HCT116 (cell line): ENCODE results near the gene NEDD4L. TPM values are rescaled to one million over a fixed set of nuclear protein-coding genes. Genes with fewer than 3 reads are reported as not detected.

Experiments used
- ATAC-seq: fragments of 200-7000 bp; cut with Tn5 transposase; 2 replicates; pipeline ENCODE4 v1.9.1; 2020; ENCODE audit warnings: mild to moderate bottlenecking, moderate library complexity
- BruUV-seq: library from RNA; stranded (reverse); fragments of 400-500 nt; replicated peaks from 2 replicates; lab custom pipeline; 2021; lab: Mats Ljungman, UMichigan
- CTCF ChIA-PET: fragments of 300-600 bp; sonication (Branson Sonifier 250); formaldehyde crosslinking; loops from one replicate; lab custom pipeline; 2021; ENCODE audit warnings: antibody characterized with exemption; lab: Charles Lee
- POLR2A ChIA-PET: fragments of 300-600, 350-600 bp; sonication (Branson Sonifier 250); formaldehyde crosslinking; loops from one replicate; lab custom pipeline; 2021; ENCODE audit warnings: antibody characterized with exemption; lab: Charles Lee
- RAD21 ChIA-PET, 2 experiments: fragments of 300-600 bp; sonication (Branson Sonifier 250); formaldehyde crosslinking; loops; one replicate each; lab custom pipeline; 2023; ENCODE audit warnings: low total read pairs in 2 of 2; ENCODE audit not compliant: uncharacterized antibody in 2 of 2, unreplicated experiment in 2 of 2, low non-redundant PET in 1 of 2; lab: Charles Lee
- DNase-seq: peaks from one replicate; pipeline ENCODE4 v3.0.0-alpha.2; 2010; ENCODE audit warnings: low read depth, low spot score
- H2AFZ ChIP-seq: fragments of 200-600 bp; shearing (Covaris generic), sonication (generic); 2 replicates; pipeline ENCODE4 v1.6.1; 2017; ENCODE audit warnings: low read depth, mixed run types, mixed read lengths, antibody characterized with exemption, low read length; ENCODE audit not compliant: poor library complexity, severe bottlenecking
- H3K27ac ChIP-seq: 2 replicates; pipeline ENCODE4 v1.5.1; 2012; ENCODE audit warnings: low read depth, low read length
- H3K27me3 ChIP-seq: fragments of 200-600 bp; sonication (generic); 2 replicates; pipeline ENCODE4 v1.6.1; 2016; ENCODE audit warnings: mixed run types, low read length, mixed read lengths; ENCODE audit not compliant: insufficient read depth
- H3K36me3 ChIP-seq, 2 experiments: fragments of 200-500 bp in 1 of 2; fragments of 200-600 bp in 1 of 2; sonication (Bioruptor generic) in 1 of 2; sonication (generic) in 1 of 2; 2 replicates each; pipeline versions ENCODE4 v1.5.1 to v1.6.1; 2014 to 2016; ENCODE audit warnings: low read length in 2 of 2, inconsistent platforms in 1 of 2, mixed read lengths in 1 of 2, mixed run types in 1 of 2; ENCODE audit not compliant: insufficient read depth in 2 of 2, control insufficient read depth in 1 of 2
- H3K4me1 ChIP-seq, 2 experiments: fragments of 200-600 bp in 1 of 2; sonication (generic) in 1 of 2; 2 replicates each; pipeline versions ENCODE4 v1.5.1 to v1.6.1; 2012 to 2017; ENCODE audit warnings: low read length in 2 of 2, inconsistent platforms in 1 of 2, mild to moderate bottlenecking in 1 of 2, mixed read lengths in 1 of 2, mixed run types in 1 of 2, moderate library complexity in 1 of 2; ENCODE audit not compliant: insufficient read depth in 2 of 2, control insufficient read depth in 1 of 2
- H3K4me2 ChIP-seq: fragments of 200-600 bp; sonication (generic); 2 replicates; pipeline ENCODE4 v1.6.1; 2017; ENCODE audit warnings: mixed run types, low read length, mixed read lengths
- H3K4me3 ChIP-seq, 2 experiments: fragments of 200-600 bp in 1 of 2; sonication (generic) in 1 of 2; replicated peaks in 1 of 2; 2 replicates each; pipeline ENCODE4 v1.5.1; 2011 to 2016; ENCODE audit warnings: low read length in 2 of 2, control low read depth in 1 of 2, low read depth in 1 of 2, mild to moderate bottlenecking in 1 of 2, mixed read lengths in 1 of 2, mixed run types in 1 of 2
- H3K79me2 ChIP-seq: fragments of 200-600 bp; sonication (generic); 2 replicates; pipeline ENCODE4 v1.6.1; 2017; ENCODE audit warnings: mild to moderate bottlenecking, mixed run types, low read length, moderate library complexity, mixed read lengths; ENCODE audit not compliant: insufficient read depth
- H3K9ac ChIP-seq: fragments of 200-600 bp; sonication (generic); 2 replicates; pipeline ENCODE4 v1.6.1; 2016; ENCODE audit warnings: low read length, mixed read lengths
- H3K9me2 ChIP-seq: fragments of 200-600 bp; sonication (generic), shearing (Covaris generic); 2 replicates; pipeline ENCODE4 v1.6.1; 2017; ENCODE audit warnings: mixed run types, mild to moderate bottlenecking, moderate library complexity; ENCODE audit not compliant: insufficient read depth
- H3K9me3 ChIP-seq, 2 experiments: fragments of 200-500 bp in 1 of 2; fragments of 200-600 bp in 1 of 2; sonication (Bioruptor generic) in 1 of 2; sonication (generic) in 1 of 2; 2 replicates each; pipeline ENCODE4 v1.6.1; 2014 to 2017; ENCODE audit warnings: low read length in 2 of 2, mixed read lengths in 2 of 2, inconsistent platforms in 1 of 2, low read depth in 1 of 2, mild to moderate bottlenecking in 1 of 2, mixed run types in 1 of 2, moderate library complexity in 1 of 2; ENCODE audit not compliant: control insufficient read depth in 1 of 2, insufficient read depth in 1 of 2
- H4K20me1 ChIP-seq: fragments of 200-600 bp; sonication (generic), shearing (Covaris generic); 2 replicates; pipeline ENCODE4 v1.6.1; 2017; ENCODE audit warnings: mixed run types, mild to moderate bottlenecking, moderate library complexity; ENCODE audit not compliant: insufficient read depth
- CBX3 ChIP-seq: IDR thresholded peaks from 2 replicates; pipeline ENCODE4 v1.6.1; 2012; ENCODE audit warnings: low read depth
- CEBPB ChIP-seq: IDR thresholded peaks from 2 replicates; pipeline ENCODE4 v1.6.1; 2012; ENCODE audit warnings: low read depth
- CTCF ChIP-seq, 3 experiments: fragments of 200-600 bp in 1 of 3; sonication (generic) in 1 of 3; IDR thresholded peaks in 2 of 3; conservative IDR thresholded peaks in 1 of 3; 2 replicates each; pipeline ENCODE4 v1.5.1; 2012 to 2017; ENCODE audit warnings: low read depth in 2 of 3, low read length in 2 of 3, antibody characterized with exemption in 1 of 3, borderline replicate concordance in 1 of 3, control low read depth in 1 of 3, mild to moderate bottlenecking in 1 of 3, mixed read lengths in 1 of 3, mixed run types in 1 of 3, moderate library complexity in 1 of 3; ENCODE audit not compliant: insufficient read depth in 1 of 3
- EGR1 ChIP-seq: IDR thresholded peaks from 2 replicates; pipeline ENCODE4 v1.6.1; 2012; ENCODE audit warnings: low read depth
- ELF1 ChIP-seq: IDR thresholded peaks from 2 replicates; pipeline ENCODE4 v1.6.1; 2012; ENCODE audit warnings: low read depth, borderline replicate concordance
- EZH2phosphoT487 ChIP-seq: fragments of 200-600 bp; IDR thresholded peaks from 2 replicates; pipeline ENCODE4 v1.6.1; 2018; ENCODE audit warnings: antibody characterized with exemption, borderline replicate concordance
- POLR2AphosphoS5 ChIP-seq: IDR thresholded peaks from 2 replicates; pipeline ENCODE4 v1.6.1; 2011; ENCODE audit warnings: mild to moderate bottlenecking, low read depth, low read length, moderate library complexity
- RAD21 ChIP-seq: IDR thresholded peaks from 2 replicates; pipeline ENCODE4 v1.6.1; 2012; ENCODE audit warnings: low read depth, mild to moderate bottlenecking
- SIN3A ChIP-seq: IDR thresholded peaks from 2 replicates; pipeline ENCODE4 v1.6.1; 2012; ENCODE audit warnings: low read depth
- TCF7L2 ChIP-seq: IDR thresholded peaks from 2 replicates; pipeline ENCODE4 v1.7.0; 2011; ENCODE audit warnings: borderline replicate concordance, inconsistent platforms; ENCODE audit not compliant: insufficient read depth, insufficient read length; ENCODE audit errors: extremely low read depth
- YY1 ChIP-seq: IDR thresholded peaks from 2 replicates; pipeline ENCODE4 v1.6.1; 2011; ENCODE audit warnings: low read length, low read depth, moderate library complexity, mild to moderate bottlenecking; ENCODE audit not compliant: insufficient replicate concordance; ENCODE audit errors: extremely low read depth
- ZBTB33 ChIP-seq: IDR thresholded peaks from 2 replicates; pipeline ENCODE4 v1.6.1; 2011; ENCODE audit warnings: mild to moderate bottlenecking, low read length, moderate library complexity; ENCODE audit not compliant: insufficient replicate concordance; ENCODE audit errors: extremely low read depth
- ZNF274 ChIP-seq: fragments of 200-500 bp; sonication (Bioruptor generic); IDR thresholded peaks from 2 replicates; pipeline ENCODE4 v1.6.1; 2014; ENCODE audit warnings: mild to moderate bottlenecking, low read depth, low read length, inconsistent platforms
- intact Hi-C: fragments of 100-400 bp; cut with micrococcal nuclease; formaldehyde crosslinking; loops from 2 replicates; pipeline ENCODE4 v1.10.0; 2022
- total RNA-seq: library from RNA; stranded (reverse); gene quantifications from one replicate; pipeline ENCODE4 v1.2.1, GENCODE V29; 2021; ENCODE audit not compliant: unreplicated experiment

NEDD4L gene
- total RNA-seq, 1 experiment from 2014 or later = 41.5 TPM

- POLR2A ChIA-PET = no interaction called here
- TF ChIP-seq EZH2phosphoT487 (no peak), SIN3A (no peak), ZBTB33 (no peak), ELF1 (no peak), EGR1 (no peak), CBX3 (no peak)
- Histone ChIP-seq H3K27me3 (no peaks in the 10 kb centered on the region), H3K79me2 (no peaks in the 10 kb centered on the region), H3K36me3 (no peaks in the 10 kb centered on the region), H3K9me2 (no peaks in the 10 kb centered on the region), H3K9ac (no peak overlapping the region), H4K20me1 (no peaks in the 10 kb centered on the region), H3K27ac (no peak overlapping the region), H3K4me2 (no peak overlapping the region), H3K4me3 (no peak overlapping the region), H3K4me1 (no peaks in the 10 kb centered on the region), H3K9me3 (no peaks in the 10 kb centered on the region), H2AFZ (no peak overlapping the region)
- intact Hi-C loops = no loop called here
- CTCF ChIA-PET = no interaction called here
- ATAC-seq (no peak), DNase-seq (no peak)
- RAD21 ChIA-PET = no interaction called here
- BruUV-seq = no TSS peak
Observed at GRCh38 chr18:58078889-58079573, 35.0 kb downstream of the NEDD4L start.

GRCh38 chr18:58080451-58080850 is 36.4 kb downstream of the NEDD4L start:
- no peaks in the 10 kb centered on the region for H3K9me2 ChIP-seq
- CTCF ChIA-PET = no interaction called here
- DNase-seq (no peak), ATAC-seq (no peak)
- H3K4me1 ChIP-seq = no peaks in the 10 kb centered on the region
- intact Hi-C loops = no loop called here
- H3K79me2 ChIP-seq = no peaks in the 10 kb centered on the region
- POLR2A ChIA-PET = no interaction called here
- no peaks in the 10 kb centered on the region for H3K27me3 ChIP-seq
- H3K4me2 ChIP-seq = no peak overlapping the region
- H3K4me3 ChIP-seq = no peak overlapping the region
- H3K36me3 ChIP-seq = no peaks in the 10 kb centered on the region
- no peak overlapping the region for H3K9ac ChIP-seq
- H4K20me1 ChIP-seq = no peaks in the 10 kb centered on the region
- H3K27ac ChIP-seq = no peak overlapping the region
- no peak overlapping the region for H2AFZ ChIP-seq
- H3K9me3 ChIP-seq = no peaks in the 10 kb centered on the region
- TF ChIP-seq ZNF274 (no peak), EGR1 (no peak), POLR2AphosphoS5 (no peak), RAD21 (no peak), TCF7L2 (no peak), CTCF (IDR thresholded peaks at IDR 0.05 in 2 of 3, conservative IDR thresholded peaks at IDR 0.05 in 1 of 3; ENCODE audit: borderline replicate concordance in 1 of 3, insufficient read depth in 1 of 3, low read depth in 2 of 3, low read length in 2 of 3) (no peak), CBX3 (no peak), YY1 (no peak), CEBPB (no peak), SIN3A (no peak)
- RAD21 ChIA-PET = no interaction called here
- no TSS peak for BruUV-seq
